Glutamatergic neuron (in vitro differentiated cells): ENCODE results near the gene PRDM1. TPM values are rescaled to one million over a fixed set of nuclear protein-coding genes. Genes with fewer than 3 reads are reported as not detected.

Experiments used
- DNase-seq: peaks from one replicate; pipeline ENCODE4 v3.0.0; 2022
- H3K27ac Mint-ChIP-seq: one replicate; pipeline ENCODE4 v1.8.0; 2020; ENCODE audit warnings: mild to moderate bottlenecking, mixed read lengths, inconsistent platforms; ENCODE audit not compliant: unreplicated experiment
- H3K27me3 Mint-ChIP-seq: one replicate; pipeline ENCODE4 v1.8.0; 2020; ENCODE audit warnings: mild to moderate bottlenecking, moderate library complexity, mixed read lengths, inconsistent platforms; ENCODE audit not compliant: unreplicated experiment
- H3K36me3 Mint-ChIP-seq: one replicate; pipeline ENCODE4 v1.8.0; 2020; ENCODE audit warnings: mild to moderate bottlenecking, mixed read lengths, inconsistent platforms; ENCODE audit not compliant: unreplicated experiment
- H3K4me1 Mint-ChIP-seq: one replicate; pipeline ENCODE4 v1.8.0; 2020; ENCODE audit warnings: mild to moderate bottlenecking, low read depth, mixed read lengths, inconsistent platforms; ENCODE audit not compliant: unreplicated experiment
- H3K4me3 Mint-ChIP-seq: one replicate; pipeline ENCODE4 v1.8.0; 2020; ENCODE audit warnings: mild to moderate bottlenecking, mixed read lengths, inconsistent platforms; ENCODE audit not compliant: unreplicated experiment
- H3K9me3 Mint-ChIP-seq: one replicate; pipeline ENCODE4 v1.8.0; 2020; ENCODE audit warnings: mild to moderate bottlenecking, moderate library complexity, mixed read lengths, inconsistent platforms; ENCODE audit not compliant: unreplicated experiment
- long read RNA-seq: library from polyadenylated mRNA; unstranded; transcript quantifications from one replicate; pipeline ENCODE4 v2.0.0, GENCODE V29; 2020; ENCODE audit not compliant: unreplicated experiment
- total RNA-seq: library from RNA; stranded (reverse); fragmentation: NEBNext Ultra II Directional; extraction: Animal tissue kit (Norgen Biotek cat#: 25700); gene quantifications from one replicate; pipeline ENCODE4 v1.2.1, GENCODE V29; 2021; ENCODE audit not compliant: unreplicated experiment
- TF ChIP-seq, protein P1 (sequence below): fragments of 200-600 bp; sonication (generic); IDR thresholded peaks from one replicate; pipeline ENCODE4 v1.5.0; 2021; ENCODE audit not compliant: partially characterized antibody, unreplicated experiment

The PRDM1 gene
- not detected for total RNA-seq
- long read RNA-seq: 0 reads

DNA sequence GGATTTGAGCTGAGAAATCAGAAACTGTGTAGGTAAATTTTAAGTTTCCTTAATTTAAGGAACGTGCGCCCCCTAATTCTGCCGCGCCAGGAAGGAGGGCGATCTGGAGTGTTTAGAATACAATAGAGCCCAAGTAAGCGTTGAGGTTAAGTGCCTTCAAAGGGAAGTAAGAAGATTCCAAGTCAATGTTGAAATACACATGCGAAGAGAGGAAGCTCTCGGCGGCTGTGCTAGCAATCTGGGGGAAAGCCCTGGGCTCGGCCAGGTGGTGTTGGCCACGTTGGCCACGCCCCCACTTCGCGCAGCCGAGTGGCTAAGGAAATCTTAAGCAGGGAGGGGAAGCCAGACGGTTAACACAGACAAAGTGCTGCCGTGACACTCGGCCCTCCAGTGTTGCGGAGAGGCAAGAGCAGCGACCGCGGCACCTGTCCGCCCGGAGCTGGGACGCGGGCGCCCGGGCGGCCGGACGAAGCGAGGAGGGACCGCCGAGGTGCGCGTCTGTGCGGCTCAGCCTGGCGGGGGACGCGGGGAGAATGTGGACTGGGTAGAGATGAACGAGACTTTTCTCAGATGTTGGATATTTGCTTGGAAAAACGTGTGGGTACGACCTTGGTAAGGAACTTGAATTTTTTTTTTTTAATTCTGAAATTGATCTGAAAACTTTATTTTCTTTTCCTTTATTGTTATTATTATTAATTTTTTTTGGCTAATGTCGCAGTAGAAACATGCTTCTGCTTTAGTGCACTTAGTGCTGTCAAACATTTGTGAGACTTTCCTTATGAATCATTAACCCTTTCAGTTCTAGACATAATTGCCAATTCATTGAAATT lies at the start of gene PRDM1:
Gene PRDM1 (plus strand): TSS at position 353 of the 830 bp plus-strand sequence. CDS start 218 bp downstream, at position 571.
- peak; percentile 58 for DNase-seq
- Mint-ChIP-seq H3K27ac (no peak within 1 kb of the TSS), H3K4me3 (peak within 1 kb of the TSS; percentile 84), H3K4me1 (peaks cover 9% of the 10 kb centered on the region), H3K9me3 (peaks cover 2% of the 10 kb centered on the region), H3K36me3 (no peaks in the 10 kb centered on the region), H3K27me3 (peaks cover 2% of the 10 kb centered on the region)
- TF ChIP-seq, protein P1, sequence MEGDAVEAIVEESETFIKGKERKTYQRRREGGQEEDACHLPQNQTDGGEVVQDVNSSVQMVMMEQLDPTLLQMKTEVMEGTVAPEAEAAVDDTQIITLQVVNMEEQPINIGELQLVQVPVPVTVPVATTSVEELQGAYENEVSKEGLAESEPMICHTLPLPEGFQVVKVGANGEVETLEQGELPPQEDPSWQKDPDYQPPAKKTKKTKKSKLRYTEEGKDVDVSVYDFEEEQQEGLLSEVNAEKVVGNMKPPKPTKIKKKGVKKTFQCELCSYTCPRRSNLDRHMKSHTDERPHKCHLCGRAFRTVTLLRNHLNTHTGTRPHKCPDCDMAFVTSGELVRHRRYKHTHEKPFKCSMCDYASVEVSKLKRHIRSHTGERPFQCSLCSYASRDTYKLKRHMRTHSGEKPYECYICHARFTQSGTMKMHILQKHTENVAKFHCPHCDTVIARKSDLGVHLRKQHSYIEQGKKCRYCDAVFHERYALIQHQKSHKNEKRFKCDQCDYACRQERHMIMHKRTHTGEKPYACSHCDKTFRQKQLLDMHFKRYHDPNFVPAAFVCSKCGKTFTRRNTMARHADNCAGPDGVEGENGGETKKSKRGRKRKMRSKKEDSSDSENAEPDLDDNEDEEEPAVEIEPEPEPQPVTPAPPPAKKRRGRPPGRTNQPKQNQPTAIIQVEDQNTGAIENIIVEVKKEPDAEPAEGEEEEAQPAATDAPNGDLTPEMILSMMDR: no peak

DNA sequence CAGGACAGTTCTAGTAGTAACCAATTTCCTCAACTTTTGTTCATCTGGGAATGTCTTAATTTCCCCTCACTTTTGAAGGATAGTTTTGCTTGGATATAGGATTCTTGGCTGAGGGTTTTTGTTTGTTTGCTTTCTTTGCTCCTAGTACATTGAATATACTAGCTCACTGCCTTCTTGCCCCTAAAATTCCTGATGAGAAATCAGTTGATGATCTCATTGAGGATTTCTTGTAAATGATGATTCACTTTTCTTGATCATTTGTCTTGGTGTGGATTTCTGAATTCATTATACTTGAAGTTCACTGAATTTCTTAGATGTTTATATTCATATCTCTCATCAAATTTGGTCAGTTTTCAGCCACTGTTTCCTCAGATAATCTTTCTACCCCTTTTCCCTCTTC lies 49.1 kb upstream of the PRDM1 start:
- no peak for DNase-seq
- no peaks in the 10 kb centered on the region for H3K27me3 Mint-ChIP-seq
- H3K27ac Mint-ChIP-seq: no peak overlapping the region
- TF ChIP-seq, protein P1: no peak
- H3K36me3 Mint-ChIP-seq: peaks cover 15% of the 10 kb centered on the region
- peaks cover 7% of the 10 kb centered on the region for H3K9me3 Mint-ChIP-seq
- no peak overlapping the region for H3K4me3 Mint-ChIP-seq
- H3K4me1 Mint-ChIP-seq: no peaks in the 10 kb centered on the region

DNA sequence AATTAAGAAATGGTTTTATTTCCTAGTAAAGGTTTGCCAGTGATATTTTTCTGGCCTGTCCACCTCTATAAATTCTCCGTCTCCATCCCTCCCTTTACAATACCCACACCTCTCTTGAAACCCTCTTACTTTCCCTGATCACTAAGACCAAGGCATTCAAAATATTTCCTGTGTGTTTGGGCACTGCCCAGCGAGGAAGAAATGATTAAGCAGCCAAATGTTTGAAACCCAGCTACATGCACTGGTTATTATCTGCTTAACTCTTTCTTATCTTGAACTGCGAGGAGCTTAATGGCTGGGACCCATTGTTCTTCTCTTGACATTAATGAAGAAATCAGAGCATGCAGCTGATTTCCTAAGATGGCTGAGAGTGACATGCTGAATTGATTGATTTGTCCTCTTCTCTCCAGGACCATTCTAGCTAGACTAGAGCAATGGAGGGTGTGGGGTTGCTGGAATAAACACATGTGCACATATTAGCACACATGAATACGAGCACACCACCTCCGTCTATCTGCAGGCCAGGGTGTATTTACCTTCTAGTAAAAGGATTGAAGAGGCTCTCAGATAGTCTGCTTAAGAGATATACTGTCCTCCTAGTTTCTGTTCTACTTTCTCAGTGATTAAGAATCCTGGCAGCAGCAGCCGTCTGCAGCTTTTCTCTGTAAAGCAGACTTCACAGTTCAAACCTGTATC lies 46.1 kb upstream of the PRDM1 start:
- H3K36me3 Mint-ChIP-seq: peaks cover 15% of the 10 kb centered on the region
- DNase-seq: no peak
- H3K4me1 Mint-ChIP-seq: no peaks in the 10 kb centered on the region
- H3K27ac Mint-ChIP-seq: no peak overlapping the region
- no peaks in the 10 kb centered on the region for H3K27me3 Mint-ChIP-seq
- no peak overlapping the region for H3K4me3 Mint-ChIP-seq
- TF ChIP-seq, protein P1: no peak
- peaks cover 7% of the 10 kb centered on the region for H3K9me3 Mint-ChIP-seq

DNA sequence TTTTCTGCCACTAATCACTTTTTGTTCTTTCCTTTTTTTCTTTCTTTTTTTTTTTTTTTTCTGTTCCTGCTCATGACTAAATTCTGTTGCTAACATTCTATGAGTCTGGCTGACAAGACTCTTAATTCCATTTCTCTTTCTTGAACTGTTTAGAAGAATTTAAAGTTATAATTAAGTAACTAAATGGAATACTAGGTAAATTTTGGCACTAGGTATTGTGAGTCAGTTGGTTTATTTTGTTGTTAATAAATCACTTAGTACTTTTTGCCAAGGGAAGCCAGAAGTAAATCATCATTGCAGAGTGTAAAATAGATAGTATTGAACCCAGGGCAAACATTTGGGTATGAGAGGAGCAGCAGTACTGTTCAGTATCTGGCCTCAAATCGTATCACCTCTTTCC lies 42.0 kb upstream of the PRDM1 start:
- no peak overlapping the region for H3K4me3 Mint-ChIP-seq
- TF ChIP-seq, protein P1: no peak
- H3K27ac Mint-ChIP-seq: no peak overlapping the region
- no peak for DNase-seq
- no peaks in the 10 kb centered on the region for H3K36me3 Mint-ChIP-seq
- H3K9me3 Mint-ChIP-seq: no peaks in the 10 kb centered on the region
- H3K27me3 Mint-ChIP-seq: no peaks in the 10 kb centered on the region
- H3K4me1 Mint-ChIP-seq: no peaks in the 10 kb centered on the region

DNA sequence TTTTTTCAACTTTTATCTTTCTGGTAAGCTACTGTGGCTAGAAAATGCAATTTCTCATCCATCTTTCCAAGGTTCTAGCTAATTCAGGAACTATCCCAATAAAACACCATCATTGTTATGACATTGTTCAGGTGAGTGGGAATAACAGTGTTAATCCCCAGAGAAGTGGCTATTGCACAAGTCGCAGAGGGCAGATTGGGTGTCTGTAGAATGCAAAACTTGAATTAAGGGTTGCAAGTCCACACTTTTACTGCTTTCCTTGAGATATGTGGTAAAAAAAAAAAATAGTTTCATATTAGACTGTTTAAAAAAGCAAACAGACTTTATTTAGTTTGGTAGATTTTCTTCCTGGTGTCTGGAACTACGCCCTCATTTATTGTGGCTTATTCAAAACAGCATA lies 41.1 kb upstream of the PRDM1 start:
- H3K4me1 Mint-ChIP-seq: no peaks in the 10 kb centered on the region
- peaks cover 3% of the 10 kb centered on the region for H3K27me3 Mint-ChIP-seq
- H3K27ac Mint-ChIP-seq: no peak overlapping the region
- no peak overlapping the region for H3K4me3 Mint-ChIP-seq
- TF ChIP-seq, protein P1: no peak
- no peak for DNase-seq
- H3K9me3 Mint-ChIP-seq: no peaks in the 10 kb centered on the region
- H3K36me3 Mint-ChIP-seq: no peaks in the 10 kb centered on the region
